Smooth muscle cell (in vitro differentiated cells): ENCODE results near the gene HS6ST3. TPM values are rescaled to one million over a fixed set of nuclear protein-coding genes. Genes with fewer than 3 reads are reported as not detected.

ENCODE experiments used
- DNase-seq: peaks from one replicate; lab custom pipeline; 2025; ENCODE audit not compliant: unreplicated experiment; lab: John Stamatoyannopoulos, UW
- H2AFZ ChIP-seq: fragments of 200-600 bp; sonication (generic); 2 replicates; pipeline ENCODE4 v1.6.0; 2016; ENCODE audit warnings: antibody characterized with exemption, low read depth, mild to moderate bottlenecking
- H3F3A ChIP-seq: fragments of 200-600 bp; sonication (generic); 2 replicates; pipeline ENCODE4 v1.6.0; 2017; ENCODE audit warnings: antibody characterized with exemption, low read depth
- H3K27ac ChIP-seq: fragments of 200-600 bp; sonication (generic); 2 replicates; pipeline ENCODE4 v1.5.1; 2016; ENCODE audit warnings: low read depth, mild to moderate bottlenecking
- H3K27me3 ChIP-seq: fragments of 200-600 bp; sonication (generic); 2 replicates; pipeline ENCODE4 v1.6.1; 2016; ENCODE audit warnings: low read depth, mild to moderate bottlenecking
- H3K36me3 ChIP-seq: fragments of 200-600 bp; sonication (generic); 2 replicates; pipeline ENCODE4 v1.5.1; 2016; ENCODE audit warnings: low read depth
- H3K4me1 ChIP-seq: fragments of 200-600 bp; sonication (generic); 2 replicates; pipeline ENCODE4 v1.5.1; 2016; ENCODE audit warnings: low read depth
- H3K4me2 ChIP-seq: fragments of 200-600 bp; sonication (generic); 2 replicates; pipeline ENCODE4 v1.6.0; 2016; ENCODE audit warnings: mild to moderate bottlenecking
- H3K4me3 ChIP-seq: fragments of 200-600 bp; sonication (generic); 2 replicates; pipeline ENCODE4 v1.5.1; 2016; ENCODE audit warnings: mild to moderate bottlenecking
- H3K79me2 ChIP-seq: fragments of 200-600 bp; sonication (generic); 2 replicates; pipeline ENCODE4 v1.6.0; 2016; ENCODE audit warnings: low read depth, mild to moderate bottlenecking
- H3K9ac ChIP-seq: fragments of 200-600 bp; sonication (generic); 2 replicates; pipeline ENCODE4 v1.6.0; 2016; ENCODE audit warnings: low read depth
- H3K9me3 ChIP-seq: fragments of 200-600 bp; sonication (generic); replicated peaks from 2 replicates; pipeline ENCODE4 v1.5.1; 2016; ENCODE audit warnings: low read depth
- H4K20me1 ChIP-seq: fragments of 200-600 bp; sonication (generic); 2 replicates; pipeline ENCODE4 v1.6.0; 2016; ENCODE audit warnings: low read depth
- CTCF ChIP-seq: fragments of 200-600 bp; sonication (generic); IDR thresholded peaks from 2 replicates; pipeline ENCODE4 v1.5.1; 2017; ENCODE audit warnings: borderline replicate concordance, mild to moderate bottlenecking, antibody characterized with exemption; ENCODE audit not compliant: insufficient read depth, poor library complexity, severe bottlenecking
- WGBS: methylation state at CpG from one replicate; pipeline ENCODE4 v1.1.7; 2016; ENCODE audit warnings: low lambda C conversion rate; 5-methylcytosine and 5-hydroxymethylcytosine counted together
- polyA plus RNA-seq: library from polyadenylated mRNA; unstranded; fragments of >200 nt; fragmentation: Nextera tagmentation; extraction: Ambion mirVana; gene quantifications from 2 replicates; pipeline ENCODE4 v1.2.1, GENCODE V29; 2016
- total RNA-seq: library from RNA; depleted of rRNA; stranded (reverse); fragments of >200 nt; gene quantifications from 2 replicates; pipeline ENCODE4 v1.2.3, GENCODE V29; 2014

HS6ST3 gene
- total and polyA plus RNA-seq, 2 experiments from 2014 or later = 0.09 TPM; not detected in 1

DNA sequence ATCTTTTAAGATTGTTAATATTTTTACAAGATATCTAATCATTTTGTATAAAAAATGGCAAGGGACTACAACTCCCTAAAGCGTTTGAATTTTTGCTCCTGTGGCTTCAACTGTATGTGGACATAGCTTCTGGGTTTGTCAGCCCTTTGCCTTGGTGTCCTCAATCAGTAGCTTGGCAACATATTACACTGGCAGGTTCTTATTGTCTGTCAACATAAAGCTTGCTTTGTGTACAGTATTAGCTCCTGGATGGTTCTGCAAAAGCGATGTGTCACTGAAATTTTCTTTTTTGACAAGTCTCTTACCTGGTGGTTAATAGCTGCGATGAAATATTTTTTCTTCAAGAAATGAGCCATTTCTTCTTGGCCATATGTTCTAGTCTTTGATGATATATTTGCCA is 190.0 kb downstream of the HS6ST3 start:
- Histone ChIP-seq H3F3A (no peaks in the 10 kb centered on the region), H3K9me3 (no peaks in the 10 kb centered on the region), H3K4me1 (no peaks in the 10 kb centered on the region), H3K27me3 (no peaks in the 10 kb centered on the region), H3K9ac (no peak overlapping the region), H3K4me2 (no peak overlapping the region), H4K20me1 (no peaks in the 10 kb centered on the region), H3K79me2 (no peaks in the 10 kb centered on the region), H3K27ac (no peak overlapping the region), H3K36me3 (no peaks in the 10 kb centered on the region), H2AFZ (no peak overlapping the region), H3K4me3 (no peak overlapping the region)
- WGBS = 85% methylated on average over 3 of the region's 3 CpGs
- no peak for TF ChIP-seq CTCF
- DNase-seq = no peak

GRCh38 chr13:96284971-96285370 is 195.1 kb downstream of the HS6ST3 start:
- Histone ChIP-seq H3K4me3 (no peak overlapping the region), H3K79me2 (no peaks in the 10 kb centered on the region), H3K9me3 (no peaks in the 10 kb centered on the region), H3K9ac (no peak overlapping the region), H3F3A (no peaks in the 10 kb centered on the region), H3K36me3 (no peaks in the 10 kb centered on the region), H4K20me1 (no peaks in the 10 kb centered on the region), H2AFZ (no peak overlapping the region), H3K4me1 (no peaks in the 10 kb centered on the region), H3K27me3 (no peaks in the 10 kb centered on the region), H3K27ac (no peak overlapping the region), H3K4me2 (no peak overlapping the region)
- TF ChIP-seq CTCF = no peak
- DNase-seq = no peak
- WGBS = 85% methylated on average over 4 of the region's 4 CpGs

DNA sequence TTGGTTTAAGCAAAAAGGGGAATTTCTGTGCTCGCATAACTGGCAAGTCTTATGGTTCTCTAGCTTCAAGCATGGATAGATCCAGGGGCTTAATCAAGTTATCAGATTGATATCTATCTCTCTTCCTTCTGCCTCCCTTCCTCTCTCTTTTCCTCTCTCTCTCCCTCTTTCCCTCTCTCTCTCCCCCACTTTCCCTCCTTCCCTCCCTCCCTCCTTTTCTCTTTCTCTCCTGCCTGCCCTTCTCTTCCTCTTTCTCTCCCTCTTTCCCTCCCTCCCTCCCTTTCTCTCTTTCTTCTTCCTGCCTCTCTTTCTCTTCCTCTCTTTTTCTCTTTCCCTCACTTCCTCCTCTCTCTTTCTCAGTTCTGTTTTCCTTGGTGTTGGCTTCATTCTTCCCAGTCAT is 195.8 kb downstream of the HS6ST3 start:
- Histone ChIP-seq H3K79me2 (no peaks in the 10 kb centered on the region), H3K4me1 (no peaks in the 10 kb centered on the region), H3K36me3 (no peaks in the 10 kb centered on the region), H3K4me2 (no peak overlapping the region), H3K27me3 (no peaks in the 10 kb centered on the region), H2AFZ (no peak overlapping the region), H4K20me1 (no peaks in the 10 kb centered on the region), H3F3A (no peaks in the 10 kb centered on the region), H3K9me3 (no peaks in the 10 kb centered on the region), H3K27ac (no peak overlapping the region), H3K9ac (no peak overlapping the region), H3K4me3 (no peak overlapping the region)
- no peak for DNase-seq
- WGBS = 100% methylated on average over 1 of the region's 1 CpG
- no peak for TF ChIP-seq CTCF
